IMR-90 (cell line): ENCODE measurements around the gene AKAP12. TPM values are rescaled to one million over a fixed set of nuclear protein-coding genes. Genes with fewer than 3 reads are reported as not detected.

Experiments
- ATAC-seq: fragments of 200-7000 bp; cut with Tn5 transposase; 2 replicates; pipeline ENCODE4 v1.9.1; 2020; ENCODE audit warnings: low read depth, mild to moderate bottlenecking, moderate library complexity
- BruUV-seq: library from RNA; stranded (reverse); fragments of 400-500 nt; replicated peaks from 2 replicates; lab custom pipeline; 2021; lab: Mats Ljungman, UMichigan
- CTCF ChIA-PET: fragments of 300-600 bp; formaldehyde crosslinking; extraction: SDS; loops from one replicate; lab custom pipeline; 2021; ENCODE audit warnings: antibody characterized with exemption; lab: Yijun Ruan, JAX
- POLR2A ChIA-PET: fragments of 300-600 bp; sonication (Branson Sonifier 250); formaldehyde crosslinking; loops from one replicate; lab custom pipeline; 2022; ENCODE audit warnings: antibody characterized with exemption; ENCODE audit not compliant: unreplicated experiment; lab: Charles Lee
- DNase-seq: peaks from one replicate; pipeline ENCODE4 v3.0.0; 2013
- H2AFZ ChIP-seq: replicated peaks from 2 replicates; pipeline ENCODE3; 2013; ENCODE audit warnings: low read length, mild to moderate bottlenecking; ENCODE audit not compliant: poor library complexity
- H2AK5ac ChIP-seq: 2 replicates; pipeline ENCODE4 v1.6.1; 2013; ENCODE audit warnings: low read depth, low read length, inconsistent platforms
- H2AK9ac ChIP-seq: replicated peaks from 2 replicates; pipeline ENCODE3; 2013; ENCODE audit warnings: mild to moderate bottlenecking, low read depth, low read length, moderate library complexity; ENCODE audit not compliant: poor library complexity
- H2BK120ac ChIP-seq: 2 replicates; pipeline ENCODE4 v1.6.1; 2013; ENCODE audit warnings: low read depth, low read length, inconsistent platforms
- H2BK15ac ChIP-seq: 3 replicates; pipeline ENCODE4 v1.6.1; 2013; ENCODE audit warnings: low read depth, low read length, inconsistent platforms
- H2BK20ac ChIP-seq: 2 replicates; pipeline ENCODE4 v1.6.1; 2013; ENCODE audit warnings: low read depth, mild to moderate bottlenecking, inconsistent platforms, low read length, moderate library complexity
- H2BK5ac ChIP-seq: 2 replicates; pipeline ENCODE4 v1.6.1; 2013; ENCODE audit warnings: mild to moderate bottlenecking, low read depth, low read length, inconsistent platforms; ENCODE audit not compliant: poor library complexity, severe bottlenecking
- H3K14ac ChIP-seq: replicated peaks from 2 replicates; pipeline ENCODE4 v1.6.1; 2013; ENCODE audit warnings: low read depth, low read length, inconsistent platforms
- H3K18ac ChIP-seq: 2 replicates; pipeline ENCODE4 v1.6.1; 2013; ENCODE audit warnings: low read depth, low read length, control low read depth
- H3K23ac ChIP-seq: 2 replicates; pipeline ENCODE4 v1.6.1; 2013; ENCODE audit warnings: low read depth, low read length, inconsistent platforms
- H3K27ac ChIP-seq: 2 replicates; pipeline ENCODE4 v1.5.1; 2013; ENCODE audit warnings: mild to moderate bottlenecking, control low read depth, low read length; ENCODE audit not compliant: insufficient read depth
- H3K27me3 ChIP-seq: 2 replicates; pipeline ENCODE4 v1.6.1; 2013; ENCODE audit warnings: low read length; ENCODE audit not compliant: control insufficient read depth, insufficient read depth
- H3K36me3 ChIP-seq: 2 replicates; pipeline ENCODE4 v1.6.1; 2013; ENCODE audit warnings: low read length, mixed read lengths; ENCODE audit not compliant: control insufficient read depth, insufficient read depth
- H3K4ac ChIP-seq: 2 replicates; pipeline ENCODE4 v1.6.1; 2013; ENCODE audit warnings: low read depth, low read length, inconsistent platforms
- H3K4me1 ChIP-seq: 2 replicates; pipeline ENCODE4 v1.6.1; 2013; ENCODE audit warnings: low read length, mixed read lengths; ENCODE audit not compliant: control insufficient read depth, insufficient read depth
- H3K4me2 ChIP-seq: 2 replicates; pipeline ENCODE4 v1.6.1; 2013; ENCODE audit warnings: low read depth, mild to moderate bottlenecking, control low read depth, low read length, moderate library complexity
- H3K4me3 ChIP-seq: 2 replicates; pipeline ENCODE4 v1.5.1; 2013; ENCODE audit warnings: low read depth, mild to moderate bottlenecking, control low read depth, low read length, moderate library complexity; ENCODE audit not compliant: insufficient read depth
- H3K56ac ChIP-seq: 2 replicates; pipeline ENCODE4 v1.6.1; 2013; ENCODE audit warnings: low read length, inconsistent platforms; ENCODE audit not compliant: insufficient read depth; ENCODE audit errors: extremely low read depth
- H3K79me1 ChIP-seq, 2 experiments: 2 replicates each; pipeline ENCODE4 v1.6.1; 2013; ENCODE audit warnings: low read length in 2 of 2, inconsistent platforms in 1 of 2, low read depth in 1 of 2
- H3K9ac ChIP-seq: 2 replicates; pipeline ENCODE4 v1.6.1; 2013; ENCODE audit warnings: low read depth, low read length, control low read depth
- H3K9me1 ChIP-seq: 2 replicates; pipeline ENCODE4 v1.6.1; 2013; ENCODE audit warnings: low read length, inconsistent platforms; ENCODE audit not compliant: insufficient read depth
- H3K9me3 ChIP-seq: 2 replicates; pipeline ENCODE4 v1.6.1; 2013; ENCODE audit warnings: low read length; ENCODE audit not compliant: control insufficient read depth, insufficient read depth
- H4K20me1 ChIP-seq: 2 replicates; pipeline ENCODE4 v1.6.1; 2013; ENCODE audit warnings: low read length, inconsistent platforms; ENCODE audit not compliant: insufficient read depth
- H4K5ac ChIP-seq: 2 replicates; pipeline ENCODE4 v1.6.1; 2013; ENCODE audit warnings: mild to moderate bottlenecking, low read depth, low read length, control low read depth
- H4K8ac ChIP-seq, 2 experiments: 2 replicates each; pipeline ENCODE4 v1.6.1; 2013; ENCODE audit warnings: low read depth in 2 of 2, low read length in 2 of 2, control low read depth in 1 of 2, inconsistent platforms in 1 of 2
- H4K91ac ChIP-seq: 2 replicates; pipeline ENCODE4 v1.6.1; 2013; ENCODE audit warnings: low read depth, low read length, inconsistent platforms; ENCODE audit not compliant: insufficient read depth
- CEBPB ChIP-seq: IDR thresholded peaks from 2 replicates; pipeline ENCODE4 v1.6.1; 2012; ENCODE audit warnings: low read depth, low read length, improper control_type of control experiment
- CTCF ChIP-seq: conservative IDR thresholded peaks from 2 replicates; pipeline ENCODE4 v1.5.1; 2012; ENCODE audit warnings: mild to moderate bottlenecking, low read depth, low read length, improper control_type of control experiment
- RAD21 ChIP-seq: IDR thresholded peaks from 2 replicates; pipeline ENCODE4 v1.6.1; 2012; ENCODE audit warnings: low read length, improper control_type of control experiment
- WGBS, 2 experiments: methylation state at CpG; one replicate each; pipeline versions ENCODE4 v1.1.5 to v1.1.7; 2013; ENCODE audit warnings: missing lambda C conversion rate in 2 of 2; ENCODE audit not compliant: insufficient read length in 1 of 2; ENCODE audit errors: extremely low coverage in 2 of 2; 5-methylcytosine and 5-hydroxymethylcytosine counted together
- dilution Hi-C: fragments of 300-500 bp; cut with HindIII; formaldehyde crosslinking; loops from one replicate; pipeline ENCODE4 v1.14.3; 2018; ENCODE audit warnings: low sequenced_read_pairs; ENCODE audit not compliant: unreplicated experiment
- in situ Hi-C: fragments of 300-500 bp; cut with MboI; formaldehyde crosslinking; loops from 3 replicates; pipeline ENCODE4 v1.14.3; 2019; ENCODE audit warnings: low sequenced_read_pairs, inconsistent platforms, mixed read lengths
- intact Hi-C: fragments of 100-400 bp; cut with micrococcal nuclease; formaldehyde crosslinking; loops from 2 replicates; pipeline ENCODE4 v1.10.0; 2022
- polyA plus RNA-seq, 3 experiments: library from polyadenylated mRNA; depleted of rRNA; stranded (reverse); fragments of >200 nt; gene quantifications; 2 replicates each; pipeline ENCODE4 v1.2.3, GENCODE V29; 2012; ENCODE audit warnings: low replicate concordance in 1 of 3
- total RNA-seq: library from RNA; depleted of rRNA; stranded (reverse); fragments of >200 nt; gene quantifications from 2 replicates; pipeline ENCODE4 v1.2.3, GENCODE V29; 2012

Gene AKAP12
- total and polyA plus RNA-seq, 2 of the 4 experiments (the other 2 are of a cell fraction), result 56.0 to 118 TPM

GRCh38 chr6:151216804-151217203, 23.0 kb upstream of the AKAP12 start:
- WGBS, 2 experiments, result 75% methylated on average over 1 of the region's 6 CpGs; no CpG with 5 or more reads in 1 of the 2 experiments
- ATAC-seq (no peak), DNase-seq (no peak)
- ChIA-PET POLR2A (no interaction called here), CTCF (interaction anchor here (0.6 kb wide), 1 partner anchor 18 kb away, joined by 3 read pairs; no protein-coding TSS in a partner anchor)
- no peak overlapping the region for H4K91ac ChIP-seq
- no peaks in the 10 kb centered on the region for H3K79me1 ChIP-seq
- no peak overlapping the region for H3K4ac ChIP-seq
- no peak overlapping the region for H3K27ac ChIP-seq
- no peak overlapping the region for H2BK120ac ChIP-seq
- H2BK5ac ChIP-seq, result no peak overlapping the region
- in situ Hi-C loops, result no loop called here
- H2BK20ac ChIP-seq, result no peak overlapping the region
- intact Hi-C loops, result no loop called here
- peaks cover 4% of the 10 kb centered on the region; the same call in 1 of the 2 replicates for H3K9me3 ChIP-seq
- no peak overlapping the region for H3K4me3 ChIP-seq
- H3K4me2 ChIP-seq, result no peak overlapping the region
- H4K8ac ChIP-seq, result no peak overlapping the region
- no peak overlapping the region for H3K14ac ChIP-seq
- no peak overlapping the region for H2BK15ac ChIP-seq
- H3K27me3 ChIP-seq, result peaks cover 19% of the 10 kb centered on the region
- H4K5ac ChIP-seq, result no peak overlapping the region
- peaks cover 2% of the 10 kb centered on the region; the same call in 1 of the 2 replicates for H3K4me1 ChIP-seq
- no peak overlapping the region for H2AK5ac ChIP-seq
- H3K56ac ChIP-seq, result no peak overlapping the region
- TF ChIP-seq CEBPB (no peak), CTCF (no peak), RAD21 (no peak)
- no peak overlapping the region for H3K23ac ChIP-seq
- dilution Hi-C loops, result no loop called here
- H4K20me1 ChIP-seq, result no peaks in the 10 kb centered on the region
- H3K18ac ChIP-seq, result no peak overlapping the region
- no peaks in the 10 kb centered on the region for H3K36me3 ChIP-seq
- H2AFZ ChIP-seq, result no peak overlapping the region
- no peak overlapping the region for H2AK9ac ChIP-seq
- BruUV-seq, result no TSS peak
- H3K9me1 ChIP-seq, result no peaks in the 10 kb centered on the region
- no peak overlapping the region for H3K9ac ChIP-seq
